HepG2 (cell line): Measurements from ENCODE around the gene DQX1. TPM values are rescaled to one million over a fixed set of nuclear protein-coding genes. Genes with fewer than 3 reads are reported as not detected.

Experiments used
- ATF3 ChIP-seq: sonication (generic); formaldehyde crosslinking; IDR thresholded peaks from 2 replicates; pipeline ENCODE4 v1.4.0; 2020; ENCODE audit warnings: missing genetic modification reagents
- FOXM1 ChIP-seq: sonication (generic); formaldehyde crosslinking; IDR thresholded peaks from 2 replicates; pipeline ENCODE4 v1.5.0; 2020; ENCODE audit warnings: missing genetic modification reagents
- ISL2 ChIP-seq: sonication (generic); formaldehyde crosslinking; IDR thresholded peaks from 2 replicates; pipeline ENCODE4 v1.5.0; 2020; ENCODE audit warnings: missing genetic modification reagents
- LRRFIP1 ChIP-seq: sonication (generic); formaldehyde crosslinking; conservative IDR thresholded peaks from 2 replicates; pipeline ENCODE4 v1.4.0; 2020; ENCODE audit warnings: missing genetic modification reagents
- MTA1 ChIP-seq: sonication (generic); formaldehyde crosslinking; IDR thresholded peaks from 2 replicates; pipeline ENCODE4 v1.4.0; 2020; ENCODE audit warnings: missing genetic modification reagents, mild to moderate bottlenecking, borderline replicate concordance
- NCOR1 ChIP-seq: fragments of 200-600 bp; sonication (generic); IDR thresholded peaks from 2 replicates; pipeline ENCODE4 v1.7.0; 2017; ENCODE audit warnings: antibody characterized with exemption, low read length, borderline replicate concordance
- PRDM15 ChIP-seq: sonication (generic); formaldehyde crosslinking; IDR thresholded peaks from 2 replicates; pipeline ENCODE4 v1.4.0; 2020; ENCODE audit warnings: missing genetic modification reagents
- SOX6 ChIP-seq, 2 experiments: fragments of 450-650 bp in 1 of 2; sonication (generic) in 1 of 2; formaldehyde crosslinking in 1 of 2; IDR thresholded peaks; 2 replicates each; pipeline versions ENCODE4 v1.4.0 to v1.6.1; 2017 to 2020; ENCODE audit warnings: antibody characterized with exemption in 1 of 2, mild to moderate bottlenecking in 1 of 2, missing genetic modification reagents in 1 of 2
- SP1 ChIP-seq, 2 experiments: fragments of 450-650 bp in 1 of 2; sonication (generic) in 1 of 2; formaldehyde crosslinking in 1 of 2; IDR thresholded peaks; 2 replicates each; pipeline versions ENCODE4 v1.4.0 to v1.6.1; 2016 to 2020; ENCODE audit warnings: missing genetic modification reagents in 1 of 2
- ZBTB4 ChIP-seq: sonication (generic); formaldehyde crosslinking; IDR thresholded peaks from 2 replicates; pipeline ENCODE4 v1.4.0; 2020; ENCODE audit warnings: missing genetic modification reagents, mild to moderate bottlenecking, borderline replicate concordance
- ZFYVE20 ChIP-seq: sonication (generic); formaldehyde crosslinking; IDR thresholded peaks from 2 replicates; pipeline ENCODE4 v1.8.0; 2023; ENCODE audit warnings: low read depth, mild to moderate bottlenecking, moderate library complexity, missing genetic modification reagents, borderline replicate concordance
- ZNF17 ChIP-seq: sonication (generic); formaldehyde crosslinking; IDR thresholded peaks from 2 replicates; pipeline ENCODE4 v1.5.0; 2020; ENCODE audit warnings: mild to moderate bottlenecking, missing genetic modification reagents
- ZNF580 ChIP-seq: IDR thresholded peaks from 2 replicates; pipeline ENCODE4 v1.6.1; 2016; ENCODE audit warnings: low read depth, borderline replicate concordance
- ZNF598 ChIP-seq: sonication (generic); formaldehyde crosslinking; IDR thresholded peaks from 2 replicates; pipeline ENCODE4 v1.5.1; 2020; ENCODE audit warnings: mild to moderate bottlenecking, missing genetic modification reagents, borderline replicate concordance
- ZNF780A ChIP-seq: sonication (generic); formaldehyde crosslinking; IDR thresholded peaks from 2 replicates; pipeline ENCODE4 v1.8.0; 2022; ENCODE audit warnings: mild to moderate bottlenecking, missing genetic modification reagents, moderate library complexity
- ZNF788 ChIP-seq: sonication (generic); formaldehyde crosslinking; IDR thresholded peaks from 2 replicates; pipeline ENCODE4 v1.5.0; 2020; ENCODE audit warnings: mild to moderate bottlenecking, missing genetic modification reagents, borderline replicate concordance
- ZNF816 ChIP-seq: sonication (generic); formaldehyde crosslinking; IDR thresholded peaks from 2 replicates; pipeline ENCODE4 v1.8.0; 2022; ENCODE audit warnings: missing genetic modification reagents, mild to moderate bottlenecking, borderline replicate concordance
- polyA plus RNA-seq, 8 experiments: library from polyadenylated mRNA; depleted of rRNA in 3 of 8; stranded (reverse) in 7 of 8; unstranded in 1 of 8; fragments of >200 nt; fragmentation: Illumina TruSeq in 4 of 8; extraction: Trizol in 4 of 8; gene quantifications; 2 replicates each; pipeline versions ENCODE4 v1.2.1 to v1.2.3, GENCODE V29; 2011 to 2016; ENCODE audit warnings: low read depth in 4 of 8, missing spikeins in 1 of 8, mixed read lengths in 1 of 8; ENCODE audit not compliant: insufficient read depth in 1 of 8
- total RNA-seq, 5 experiments: library from RNA; depleted of rRNA; stranded (reverse); fragments of >200 nt; fragmentation: Illumina TruSeq; extraction: Trizol; gene quantifications; 2 replicates each; pipeline ENCODE4 v1.2.3, GENCODE V29; 2016; ENCODE audit warnings: low read depth in 1 of 5

The DQX1 gene
- total and polyA plus RNA-seq, 2 of the 13 experiments (the other 11 are each of a cell fraction or from before 2014, with no cell fraction given) = 27.6 to 89.8 TPM

GRCh38 chr2:74482801-74483674 is 43.0 kb downstream of the DQX1 start, which contains the start of the genes CCDC142 and TTC31 (continued):
- TF ChIP-seq SOX6 (IDR thresholded peaks at IDR 0.05) (no peak), SOX6 (CRISPR knock-in tag; IDR thresholded peaks at IDR 0.05) (peak; percentile 77), ZNF598 (CRISPR knock-in tag) (no peak), ISL2 (CRISPR knock-in tag) (peak; percentile 50; the same call in 1 of the 2 replicates), PRDM15 (CRISPR knock-in tag) (no peak), ZNF816 (peak; percentile 75; the same call in 1 of the 2 replicates), FOXM1 (CRISPR knock-in tag) (no peak), SP1 (IDR thresholded peaks at IDR 0.05) (no peak), SP1 (CRISPR knock-in tag; IDR thresholded peaks at IDR 0.05) (peak; percentile 54), NCOR1 (peak; percentile 55; the same call in 1 of the 2 replicates), ZNF788 (CRISPR knock-in tag) (peak; percentile 81), MTA1 (CRISPR knock-in tag) (no peak; the same call in 1 of the 2 replicates), ZBTB4 (CRISPR knock-in tag) (peak; percentile 37; the same call in 1 of the 2 replicates), ZNF580 (CRISPR knock-in tag) (peak; percentile 59; the same call in 1 of the 2 replicates), LRRFIP1 (no peak), ATF3 (CRISPR knock-in tag) (peak; percentile 43), ZNF780A (no peak; the same call in none of the 2 replicates), ZNF17 (CRISPR knock-in tag) (no peak), ZFYVE20 (CRISPR knock-in tag) (no peak)
